HFFc6 (cell line): ENCODE measurements around the gene MS4A18. TPM values are rescaled to one million over a fixed set of nuclear protein-coding genes. Genes with fewer than 3 reads are reported as not detected.
A peak's percentile ranks its signal among the peaks of the same experiment; 100 is the strongest.

ENCODE experiments used
- DNase-seq: peaks from one replicate; pipeline ENCODE4 v3.0.0-alpha.2; 2018
- H3K27ac Mint-ChIP-seq: 2 replicates; pipeline ENCODE4 v1.8.0; 2020; ENCODE audit warnings: mild to moderate bottlenecking, mixed read lengths
- H3K27me3 Mint-ChIP-seq: 2 replicates; pipeline ENCODE4 v1.8.0; 2021; ENCODE audit warnings: mild to moderate bottlenecking, moderate library complexity, mixed read lengths; ENCODE audit not compliant: insufficient read depth
- H3K36me3 Mint-ChIP-seq: 2 replicates; pipeline ENCODE4 v1.8.0; 2021; ENCODE audit warnings: low read depth, mixed read lengths
- H3K4me1 Mint-ChIP-seq: 2 replicates; pipeline ENCODE4 v1.8.0; 2020; ENCODE audit warnings: low read depth, mixed read lengths
- H3K4me3 Mint-ChIP-seq: 2 replicates; pipeline ENCODE4 v1.8.0; 2020; ENCODE audit warnings: mild to moderate bottlenecking, moderate library complexity, mixed read lengths
- H3K9me3 Mint-ChIP-seq: 2 replicates; pipeline ENCODE4 v1.8.0; 2020; ENCODE audit warnings: mild to moderate bottlenecking, mixed read lengths
- CTCF ChIP-seq: fragments of 200-600 bp; sonication (generic); IDR thresholded peaks from 2 replicates; pipeline ENCODE4 v1.5.0; 2021; ENCODE audit warnings: antibody characterized with exemption, mild to moderate bottlenecking
- total RNA-seq, 6 experiments: library from RNA; stranded (reverse); fragmentation: NEBNext Ultra II Directional; extraction: Animal tissue kit (Norgen Biotek cat#: 25700); gene quantifications; 2 replicates in 1 of 6; 3 replicates in 5 of 6; pipeline ENCODE4 v1.2.3, GENCODE V29; 2021

The MS4A18 gene
- total RNA-seq, 6 experiments from 2014 or later = not detected

- Mint-ChIP-seq H3K27ac (no peak overlapping the region), H3K9me3 (no peaks in the 10 kb centered on the region)
Measured at GRCh38 chr11:60785806-60786361, 61.4 kb downstream of the MS4A18 start.

GRCh38 chr11:60786811-60787567 lies 62.5 kb downstream of the MS4A18 start:
- TF ChIP-seq CTCF = no peak
- no peak overlapping the region for H3K4me3 Mint-ChIP-seq
- H3K36me3 Mint-ChIP-seq = no peaks in the 10 kb centered on the region
- no peaks in the 10 kb centered on the region for H3K9me3 Mint-ChIP-seq
- no peak overlapping the region for H3K27ac Mint-ChIP-seq
- H3K4me1 Mint-ChIP-seq = peaks cover 20% of the 10 kb centered on the region
- peak; percentile 41 for DNase-seq
- peaks cover 35% of the 10 kb centered on the region for H3K27me3 Mint-ChIP-seq

More at GRCh38 chr11:60785806-60786361, 61.4 kb downstream of the MS4A18 start:
- Mint-ChIP-seq H3K4me1 (peaks cover 20% of the 10 kb centered on the region), H3K27me3 (peaks cover 27% of the 10 kb centered on the region), H3K36me3 (no peaks in the 10 kb centered on the region), H3K4me3 (no peak overlapping the region)
- TF ChIP-seq CTCF = peak; percentile 17; the same call in 1 of the 2 replicates
- peak; percentile 60 for DNase-seq

- peaks cover 35% of the 10 kb centered on the region for H3K27me3 Mint-ChIP-seq
- H3K4me3 Mint-ChIP-seq = no peak overlapping the region
- H3K4me1 Mint-ChIP-seq = peaks cover 20% of the 10 kb centered on the region
- H3K27ac Mint-ChIP-seq = no peak overlapping the region
- H3K9me3 Mint-ChIP-seq = peaks cover 4% of the 10 kb centered on the region; the same call in 1 of the 2 replicates
- no peaks in the 10 kb centered on the region for H3K36me3 Mint-ChIP-seq
- no peak for TF ChIP-seq CTCF
- no peak for DNase-seq
Measured at GRCh38 chr11:60788401-60789125, 64.0 kb downstream of the MS4A18 start.

- no peak overlapping the region for H3K27ac Mint-ChIP-seq
- DNase-seq = no peak
- no peak overlapping the region for H3K4me3 Mint-ChIP-seq
- H3K36me3 Mint-ChIP-seq = no peaks in the 10 kb centered on the region
- no peak for TF ChIP-seq CTCF
- peaks cover 4% of the 10 kb centered on the region; the same call in 1 of the 2 replicates for H3K9me3 Mint-ChIP-seq
- H3K4me1 Mint-ChIP-seq = peaks cover 20% of the 10 kb centered on the region
- peaks cover 30% of the 10 kb centered on the region for H3K27me3 Mint-ChIP-seq
Measured at GRCh38 chr11:60790726-60791125, 66.2 kb downstream of the MS4A18 start.

- no peak overlapping the region for H3K4me3 Mint-ChIP-seq
- no peaks in the 10 kb centered on the region for H3K36me3 Mint-ChIP-seq
- no peak for TF ChIP-seq CTCF
- peaks cover 14% of the 10 kb centered on the region for H3K4me1 Mint-ChIP-seq
- no peak for DNase-seq
- no peak overlapping the region for H3K27ac Mint-ChIP-seq
- H3K27me3 Mint-ChIP-seq = peaks cover 29% of the 10 kb centered on the region
- peaks cover 4% of the 10 kb centered on the region; the same call in 1 of the 2 replicates for H3K9me3 Mint-ChIP-seq
Measured at GRCh38 chr11:60791153-60791933, 66.8 kb downstream of the MS4A18 start.
